H1 (cell line): Measurements from ENCODE around the gene NOLC1.

Experiments
- CHD1 ChIP-seq: IDR thresholded peaks from 2 replicates; pipeline ENCODE4 v1.6.1; 2012; ENCODE audit warnings: low read depth, low read length, improper control_type of control experiment
- CTCF ChIP-seq, 3 experiments: IDR thresholded peaks; 1 replicate in 2 of 3; 2 replicates in 1 of 3; pipeline versions ENCODE4 v1.5.1 to v1.6.1; 2011; ENCODE audit warnings: low read length in 3 of 3, mild to moderate bottlenecking in 3 of 3, inconsistent platforms in 2 of 3, low read depth in 1 of 3, moderate library complexity in 1 of 3; ENCODE audit not compliant: insufficient read depth in 1 of 3; ENCODE audit errors: control extremely low read depth in 1 of 3
- GABPA ChIP-seq: IDR thresholded peaks from 2 replicates; pipeline ENCODE4 v1.6.1; 2011; ENCODE audit warnings: mild to moderate bottlenecking, low read length, moderate library complexity, borderline replicate concordance; ENCODE audit not compliant: insufficient read depth
- HDAC2 ChIP-seq, 2 experiments: fragments of 300-600 bp in 1 of 2; sonication (generic) in 1 of 2; IDR thresholded peaks; 2 replicates each; pipeline ENCODE4 v1.6.1; 2011 to 2012; ENCODE audit warnings: low read depth in 2 of 2, low read length in 2 of 2, mild to moderate bottlenecking in 2 of 2, moderate library complexity in 2 of 2, borderline replicate concordance in 1 of 2, inconsistent platforms in 1 of 2
- NRF1 ChIP-seq: IDR thresholded peaks from 2 replicates; pipeline ENCODE4 v1.6.1; 2011; ENCODE audit warnings: mild to moderate bottlenecking, low read depth, low read length, improper control_type of control experiment
- RAD21 ChIP-seq, 2 experiments: IDR thresholded peaks in 1 of 2; conservative IDR thresholded peaks in 1 of 2; 2 replicates each; pipeline ENCODE4 v1.6.1; 2011; ENCODE audit warnings: low read depth in 2 of 2, low read length in 2 of 2, improper control_type of control experiment in 1 of 2, inconsistent platforms in 1 of 2, mild to moderate bottlenecking in 1 of 2, moderate library complexity in 1 of 2
- SP4 ChIP-seq: IDR thresholded peaks from 2 replicates; pipeline ENCODE4 v1.6.1; 2012; ENCODE audit warnings: low read length, inconsistent platforms

GRCh38 chr10:102188298-102188940, 36.2 kb downstream of the NOLC1 start:
- TF ChIP-seq RAD21 (IDR thresholded peaks at IDR 0.05 in 1 of 2, conservative IDR thresholded peaks at IDR 0.05 in 1 of 2; ENCODE audit: low read depth in 2 of 2, low read length in 2 of 2) (no peak), SP4 (no peak), HDAC2 (IDR thresholded peaks at IDR 0.05; ENCODE audit: borderline replicate concordance in 1 of 2, low read depth in 2 of 2, low read length in 2 of 2) (no peak), CTCF (IDR thresholded peaks at IDR 0.05; ENCODE audit: control extremely low read depth in 1 of 3, insufficient read depth in 1 of 3, low read depth in 1 of 3, low read length in 3 of 3) (no peak), GABPA (no peak), CHD1 (no peak), NRF1 (no peak)
